Superior temporal gyrus (tissue), 1 donor: Measurements from ENCODE around the gene RXRA.
"Not testable (repeated sequence)": the region's sequence is repeated elsewhere in the genome, so short reads cannot be mapped to it uniquely, and the experiment has no call there.

Source experiments
- DNase-seq: peaks from one replicate; pipeline ENCODE4 v3.0.0-alpha.2; 2016; ENCODE audit errors: extremely low spot score

Gene RXRA

DNA sequence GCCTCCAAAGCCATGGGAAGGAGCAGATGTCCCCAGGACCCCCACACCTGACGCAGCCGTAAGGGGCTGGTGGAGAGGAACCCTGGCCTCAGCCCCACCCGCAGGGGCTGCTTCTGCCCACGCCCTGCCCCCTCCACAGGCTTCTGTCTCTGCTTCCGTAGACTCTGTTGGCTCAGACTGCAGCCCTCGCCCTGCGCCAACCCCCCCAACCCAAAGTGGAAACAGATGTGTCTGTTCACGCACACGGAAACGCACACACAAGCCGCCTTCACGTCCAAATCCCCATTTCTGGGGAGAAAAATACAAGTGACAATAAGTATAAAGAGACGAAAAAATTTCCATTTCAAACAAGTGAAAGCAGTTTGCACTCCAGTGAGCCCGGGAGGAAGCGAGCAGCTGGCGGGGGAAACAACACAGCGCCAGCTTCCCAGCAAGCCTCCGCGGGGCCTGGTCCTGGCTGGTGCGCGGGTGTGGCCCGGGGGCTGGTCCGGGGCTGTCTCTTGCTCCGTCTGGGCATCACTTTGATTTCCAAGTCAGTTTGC, 32.6 kb upstream of the RXRA start:
- DNase-seq = peak; percentile 40

DNA sequence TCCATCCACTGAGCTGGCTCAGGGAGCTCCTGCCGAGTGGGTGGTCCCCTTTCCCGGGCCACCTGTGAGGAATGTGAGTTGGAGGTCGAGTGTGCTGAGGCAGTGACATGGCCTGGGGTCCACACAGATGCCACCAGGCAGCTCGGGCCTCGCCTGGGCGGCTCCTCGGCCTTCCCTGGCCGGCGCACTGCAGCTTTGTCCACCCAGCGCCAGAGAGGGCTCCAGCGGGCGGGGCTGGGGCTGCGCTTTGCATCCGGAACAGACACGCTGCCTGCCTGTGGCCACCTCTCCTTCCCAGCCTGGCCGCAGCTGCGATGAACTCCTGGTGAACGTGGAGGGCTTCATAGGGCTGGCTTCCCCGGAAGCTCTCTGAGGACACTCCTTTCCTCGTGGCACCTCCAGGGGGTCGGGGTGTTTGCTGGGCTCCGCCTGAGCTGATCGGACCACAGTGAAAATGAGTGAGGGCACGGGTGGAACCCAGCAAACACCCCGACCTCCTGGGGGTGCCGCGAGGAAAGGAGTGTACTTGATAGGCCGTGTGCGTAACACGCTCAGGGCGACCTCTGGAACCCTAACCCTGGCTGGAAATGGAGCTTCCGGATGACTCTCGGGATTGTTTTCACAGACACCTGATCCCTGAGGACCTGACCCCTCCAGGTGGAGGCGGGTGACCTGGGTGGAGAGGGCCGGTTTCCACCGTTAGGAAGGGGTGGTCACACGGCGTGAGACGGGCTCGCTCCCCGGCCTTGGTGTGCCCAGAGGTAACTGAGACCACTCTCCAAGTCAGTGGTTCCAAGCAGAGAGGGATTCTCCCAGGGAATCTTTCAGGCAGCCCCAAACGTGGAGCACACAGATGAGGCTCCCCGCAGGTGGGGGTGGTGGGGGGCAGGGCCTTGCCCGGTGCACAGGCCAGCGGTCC, 31.8 kb upstream of the RXRA start:
- no peak for DNase-seq

DNA sequence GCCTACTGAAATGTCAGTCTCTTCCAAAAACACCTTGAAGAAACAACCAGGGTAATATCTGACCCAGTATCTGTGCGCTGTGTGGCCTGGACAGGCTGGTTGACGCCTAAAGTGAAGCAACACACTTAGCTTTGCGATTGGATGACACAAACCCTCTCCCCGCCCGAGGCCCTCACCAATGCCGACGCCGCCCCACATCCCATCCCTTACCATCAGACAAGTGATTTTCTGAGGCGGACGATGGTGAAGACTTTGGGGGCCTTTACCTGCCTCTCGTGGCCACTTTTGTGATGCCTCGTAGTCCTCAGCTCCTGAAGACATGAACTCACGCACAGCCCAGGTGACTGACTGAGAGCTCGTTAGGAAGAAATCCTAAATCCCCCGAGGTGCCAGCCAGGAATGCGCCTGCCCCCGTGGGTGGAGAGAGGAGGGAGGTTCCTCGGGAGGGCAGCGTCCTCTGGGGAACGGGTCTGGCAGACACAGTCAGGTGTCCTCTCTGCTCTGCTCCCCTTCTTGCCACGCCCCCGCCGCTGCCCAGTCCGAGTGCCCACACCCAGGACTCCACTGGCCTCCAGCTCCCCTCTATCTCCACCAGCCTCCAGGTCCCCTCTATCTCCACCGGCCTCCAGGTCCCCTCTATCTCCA, 31.0 kb upstream of the RXRA start:
- no peak for DNase-seq

DNA sequence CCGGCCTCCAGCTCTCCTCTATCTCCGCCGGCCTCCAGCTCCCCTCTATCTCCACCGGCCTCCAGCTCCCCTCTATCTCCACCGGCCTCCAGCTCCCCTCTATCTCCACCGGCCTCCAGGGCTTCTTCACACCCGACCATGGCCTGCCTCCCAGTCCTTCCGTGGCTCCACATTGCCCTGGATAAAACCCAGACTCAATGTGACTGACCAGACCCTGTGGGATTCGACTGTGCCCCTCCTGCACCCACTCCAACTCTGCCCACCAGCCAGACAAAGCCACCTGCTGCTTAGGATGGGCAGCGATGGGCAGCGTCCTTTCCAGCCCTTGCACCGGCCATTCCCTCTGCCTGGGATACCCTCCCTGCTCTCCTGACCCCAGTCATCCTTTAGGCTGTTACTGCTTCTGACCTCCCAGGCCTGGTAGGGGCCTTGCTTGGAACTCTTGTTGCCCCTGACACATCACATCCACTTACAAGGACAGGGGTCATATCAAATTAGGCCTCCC, 30.5 kb upstream of the RXRA start:
- DNase-seq = no peak

DNA sequence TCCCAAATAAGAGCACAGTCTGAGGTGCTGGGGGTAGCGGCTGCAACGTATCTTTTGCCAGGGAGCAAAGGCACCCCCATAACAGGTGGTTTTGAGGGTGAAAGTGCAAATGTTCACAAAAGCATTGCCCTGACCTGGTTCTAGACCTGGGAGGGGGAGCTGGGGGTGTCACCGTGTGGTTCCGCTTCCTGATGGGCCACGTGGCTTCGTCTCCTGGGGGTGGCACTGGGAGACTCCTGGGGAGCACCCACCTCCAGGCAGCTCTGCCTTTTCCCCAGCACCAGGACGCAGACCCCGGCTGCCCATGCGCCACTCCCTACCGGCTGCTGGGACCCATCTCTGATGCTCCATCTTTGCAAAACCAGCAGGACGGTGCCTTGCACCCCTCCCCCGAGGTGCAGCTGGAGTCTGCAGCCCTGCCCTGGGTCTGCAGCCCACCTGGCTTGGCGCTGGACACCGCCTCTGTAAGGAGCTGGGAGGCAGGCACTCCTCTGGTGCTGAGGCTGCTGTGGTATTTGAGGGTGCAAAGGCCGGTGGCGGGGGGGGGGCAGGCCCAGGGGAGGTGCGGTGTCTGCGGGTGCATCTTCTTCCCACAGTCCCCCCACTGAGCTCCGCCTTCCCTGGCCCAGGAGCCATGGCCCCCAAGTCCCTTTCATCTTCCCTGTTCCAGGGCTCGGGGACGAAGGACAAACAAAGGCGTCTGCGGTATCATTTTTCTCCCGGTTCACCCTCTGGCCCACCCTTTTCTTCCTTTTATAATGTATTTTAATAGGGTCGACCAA, 29.8 kb upstream of the RXRA start:
- DNase-seq = no peak

DNA sequence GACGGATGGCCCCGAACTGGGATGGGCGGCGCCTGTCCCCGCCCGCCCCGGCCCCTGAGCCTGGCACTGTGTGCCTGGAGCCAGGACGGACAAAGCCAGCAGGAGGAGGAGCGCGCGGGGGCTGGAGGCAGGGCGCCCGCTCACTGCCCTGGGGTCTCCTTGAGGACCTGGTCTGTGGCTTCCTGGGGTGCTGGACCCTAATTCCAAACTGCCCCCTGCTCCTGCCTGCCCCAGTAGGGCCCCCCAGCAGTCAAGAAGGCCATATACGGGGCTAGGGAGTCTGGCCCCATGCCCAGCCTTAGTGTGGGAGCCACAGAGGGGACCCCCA, 29.2 kb upstream of the RXRA start:
- no peak for DNase-seq

DNA sequence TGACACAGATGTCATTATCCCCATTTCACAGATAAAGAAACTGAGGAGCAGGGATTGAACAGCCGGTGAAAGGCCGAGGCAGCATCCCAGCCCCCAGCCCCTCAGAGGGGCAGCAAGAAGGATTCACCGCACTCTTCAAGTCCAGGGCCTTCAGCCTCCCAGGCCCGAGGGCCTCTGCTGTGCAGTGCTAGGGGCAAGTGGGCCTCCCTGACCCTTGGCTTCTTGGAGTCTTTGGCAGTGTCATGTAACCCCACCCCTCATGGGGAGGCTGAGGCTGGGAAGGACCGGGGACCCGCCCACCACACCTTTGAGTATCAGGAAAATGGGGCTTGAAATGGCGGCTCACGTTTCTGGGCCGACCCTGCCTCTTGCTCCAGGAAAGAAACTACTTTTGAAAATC, 28.7 kb upstream of the RXRA start:
- DNase-seq = no peak

DNA sequence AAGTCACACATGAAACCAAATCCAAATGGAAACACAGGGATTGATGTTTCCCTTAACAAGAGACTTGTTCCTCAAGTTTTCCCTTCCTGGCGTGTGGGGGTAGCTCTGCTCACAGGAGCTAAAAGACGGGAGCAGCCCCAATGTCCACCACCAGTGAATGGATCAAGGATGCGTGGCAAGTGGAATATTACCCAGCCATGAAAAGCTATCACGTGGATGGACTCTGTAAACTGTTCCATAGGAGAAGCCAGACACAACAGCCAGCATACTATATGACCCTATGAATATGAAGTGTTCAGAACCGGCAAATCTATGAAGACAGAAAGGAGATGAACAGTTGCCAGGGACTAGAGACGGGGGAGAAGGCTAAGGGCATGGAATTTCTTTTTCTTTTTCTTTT, 28.3 kb upstream of the RXRA start:
- no peak for DNase-seq

DNA sequence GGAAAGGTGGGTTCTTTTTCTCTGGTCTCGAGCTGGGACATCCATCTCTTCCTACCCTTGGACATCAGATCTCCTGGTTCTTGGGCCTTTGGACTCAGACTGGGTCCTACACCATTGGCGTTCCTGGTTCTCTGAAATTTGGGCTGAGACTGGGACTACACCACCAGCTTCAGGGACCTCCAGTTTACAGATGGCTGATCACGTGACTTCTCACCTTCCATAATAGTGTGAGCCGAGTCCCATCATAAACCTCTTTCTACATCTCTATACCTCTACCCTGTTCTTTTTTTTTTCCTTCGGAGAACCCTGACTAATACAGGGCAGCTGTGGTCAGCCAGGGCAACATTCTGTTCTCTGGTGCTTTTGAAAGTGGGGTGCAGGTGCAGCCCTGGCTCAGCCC, 27.2 kb upstream of the RXRA start:
- no peak for DNase-seq

DNA sequence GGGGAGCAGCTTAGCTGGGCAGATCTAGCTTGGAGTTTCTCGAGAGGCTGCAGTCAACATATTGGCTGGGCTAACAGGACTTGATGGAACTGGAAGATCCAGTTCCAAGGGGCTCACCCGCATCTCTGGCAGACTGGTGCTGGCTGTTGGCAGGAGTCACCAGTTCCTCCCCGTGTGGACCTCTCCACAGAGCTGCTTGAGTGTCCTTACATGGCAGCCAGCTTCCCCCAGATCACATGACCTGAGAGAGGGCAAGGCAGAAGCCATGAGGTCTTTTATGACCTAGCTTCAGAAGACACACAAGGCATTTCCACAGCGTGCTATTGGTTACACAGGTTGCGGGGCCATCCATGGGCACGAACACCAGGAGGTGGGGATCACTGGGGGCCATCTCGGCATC, 26.4 kb upstream of the RXRA start:
- DNase-seq = no peak

DNA sequence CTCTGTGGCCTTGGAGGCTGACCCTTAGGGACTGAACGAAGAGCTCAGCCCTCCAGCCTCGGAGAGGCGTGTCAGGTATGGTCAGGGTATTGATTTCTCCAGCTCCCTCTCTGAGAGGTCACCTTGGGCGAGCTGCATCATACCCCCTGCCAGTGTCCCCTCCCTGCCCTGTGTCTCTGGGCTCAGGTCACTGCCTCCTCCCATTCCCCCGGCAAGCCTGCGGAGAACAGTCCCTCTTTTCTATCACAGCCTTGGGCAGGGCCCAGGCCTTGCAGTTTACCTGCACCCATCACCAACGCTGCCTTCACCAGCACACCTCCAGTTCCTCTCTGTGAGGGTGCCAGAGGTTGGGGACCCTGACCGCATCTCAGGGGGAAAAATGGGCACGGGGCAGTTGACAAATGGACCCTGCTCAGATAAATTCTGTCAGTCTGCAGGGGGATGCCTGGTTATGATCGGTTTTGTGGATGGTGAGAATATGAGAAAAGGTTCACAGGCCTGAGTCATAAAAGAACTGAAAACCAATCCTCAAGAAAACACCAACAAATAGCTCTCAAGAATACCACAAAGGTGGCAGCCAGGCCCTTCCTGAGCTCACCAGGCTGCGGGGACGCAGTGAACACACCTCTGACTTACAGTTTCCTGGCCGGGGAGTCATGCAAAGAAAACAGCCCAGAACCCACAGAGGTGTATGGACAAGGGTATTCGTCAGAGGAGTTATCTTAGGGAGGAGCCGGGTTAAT, 24.7 kb upstream of the RXRA start:
- DNase-seq = no peak

DNA sequence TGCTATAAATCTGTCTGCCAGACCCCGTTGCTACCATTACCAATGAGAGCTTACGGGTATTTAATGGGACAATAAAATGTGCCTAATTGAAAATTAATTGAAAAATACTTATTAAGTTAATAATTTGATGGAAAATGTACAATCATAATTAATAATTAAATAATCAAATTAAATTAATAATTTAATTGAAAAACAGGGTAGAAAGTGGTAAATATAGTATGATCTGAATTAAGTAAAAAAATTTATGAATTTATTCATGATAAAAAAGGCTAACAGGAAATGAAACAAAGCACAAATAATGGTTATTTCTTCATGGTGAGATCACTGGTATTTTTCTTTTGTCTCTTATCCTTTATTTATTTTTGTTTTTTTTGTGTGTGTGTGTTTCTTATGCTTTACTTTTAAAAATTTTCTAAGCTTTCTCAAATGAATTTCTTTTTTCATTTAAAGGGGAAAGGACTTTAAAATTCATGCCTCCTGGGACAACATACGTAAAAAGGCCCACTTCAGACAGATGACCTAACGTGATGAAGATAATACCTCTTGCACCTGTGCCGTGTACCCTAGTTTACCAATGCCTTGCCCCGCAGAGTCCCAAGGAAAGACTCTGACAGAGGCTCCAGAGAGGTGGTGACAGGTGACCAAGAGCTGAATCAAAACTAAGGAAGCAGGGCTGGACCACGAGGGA, 24.0 kb upstream of the RXRA start:
- no peak for DNase-seq

DNA sequence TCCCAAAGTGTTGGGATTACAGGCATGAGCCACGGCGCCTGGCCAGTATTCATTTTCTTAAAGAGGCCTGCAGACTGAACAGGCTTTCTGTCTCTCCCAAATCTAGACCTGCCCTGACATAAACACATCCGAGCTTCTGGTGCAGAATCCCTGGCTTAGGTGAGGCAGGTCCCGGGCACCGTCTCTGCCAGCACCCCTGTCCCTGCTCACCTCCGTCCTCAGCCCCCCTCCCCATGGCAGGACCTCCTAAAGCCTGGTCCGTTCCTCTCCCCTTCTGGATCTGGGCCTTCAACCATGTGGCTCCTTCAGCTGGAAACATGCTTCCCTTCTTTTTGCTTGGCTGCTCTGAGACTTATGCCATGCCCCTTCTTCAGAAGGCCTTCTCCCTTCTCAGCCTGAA, 22.7 kb upstream of the RXRA start:
- no peak for DNase-seq

DNA sequence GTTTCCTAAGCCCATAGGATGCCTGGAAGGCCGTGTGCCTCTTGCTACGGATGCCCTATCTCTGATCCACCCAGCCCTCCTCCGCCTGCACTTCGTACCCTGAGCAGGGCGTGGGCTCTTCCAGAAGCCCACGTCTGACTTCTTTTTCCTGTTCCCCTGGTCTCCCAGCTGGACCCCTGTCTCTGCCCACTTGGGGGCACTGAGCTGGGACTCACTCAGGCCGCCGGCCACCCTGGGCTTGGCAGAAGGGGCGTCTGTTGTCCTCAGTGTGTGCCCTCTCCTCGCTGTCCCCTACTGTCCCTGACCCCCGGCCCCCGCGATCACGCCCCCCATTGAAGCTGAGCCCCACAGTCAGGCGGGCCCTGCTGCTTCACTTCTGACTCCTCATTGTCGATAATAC, 22.0 kb upstream of the RXRA start:
- DNase-seq = no peak

DNA sequence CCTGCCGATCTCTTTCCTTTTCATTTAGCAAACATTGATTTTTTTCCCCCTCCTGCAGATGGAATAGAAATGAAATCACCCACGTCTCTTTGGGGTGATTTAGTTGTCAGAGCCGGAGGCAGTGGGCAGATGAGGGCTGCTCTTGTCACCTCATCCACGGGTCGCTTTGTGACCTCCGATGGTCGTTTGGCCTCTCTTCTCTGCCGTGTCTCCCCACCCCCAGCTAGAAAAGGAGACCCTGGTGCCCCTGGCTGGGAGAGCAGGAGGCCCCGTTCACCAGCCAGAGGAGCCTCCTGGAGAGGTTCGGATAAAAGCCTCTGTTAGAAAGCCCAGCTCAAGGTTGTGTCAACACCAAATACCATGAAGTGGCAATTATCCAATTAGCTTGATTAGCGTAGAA, 21.6 kb upstream of the RXRA start:
- no peak for DNase-seq

DNA sequence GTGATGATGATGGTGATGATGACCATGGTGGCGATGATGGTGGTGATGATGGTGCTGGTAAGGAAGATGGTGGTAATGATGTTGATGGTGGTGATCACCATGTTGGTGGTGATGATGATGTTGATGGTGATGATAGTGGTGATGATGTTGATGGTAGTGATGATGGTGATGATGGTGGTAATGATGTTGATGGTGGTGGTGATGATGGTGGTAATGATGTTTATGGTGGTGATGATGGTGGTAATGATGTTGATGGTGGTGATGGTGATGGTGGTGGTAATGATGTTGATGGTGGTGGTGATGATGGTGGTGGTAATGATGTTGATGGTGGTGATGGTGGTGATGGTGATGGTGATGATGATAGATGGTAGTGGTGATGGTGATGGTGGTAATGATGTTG, 20.7 kb upstream of the RXRA start:
- DNase-seq = no peak

DNA sequence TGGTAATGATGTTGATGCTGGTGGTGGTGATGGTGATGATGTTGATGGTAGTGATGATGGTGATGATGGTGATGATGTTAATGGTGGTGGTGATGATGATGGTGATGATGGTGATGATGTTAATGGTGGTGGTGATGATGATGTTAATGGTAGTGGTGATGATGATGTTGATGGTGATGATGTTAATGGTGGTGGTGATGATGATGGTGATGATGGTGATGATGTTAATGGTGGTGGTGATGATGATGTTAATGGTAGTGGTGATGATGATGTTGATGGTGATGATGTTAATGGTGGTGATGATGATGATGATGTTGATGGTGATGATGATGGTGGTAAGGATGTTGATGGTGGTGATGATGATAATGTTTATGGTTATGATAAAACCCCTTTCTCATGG, 20.2 kb upstream of the RXRA start:
- DNase-seq = not testable (repeated sequence)

DNA sequence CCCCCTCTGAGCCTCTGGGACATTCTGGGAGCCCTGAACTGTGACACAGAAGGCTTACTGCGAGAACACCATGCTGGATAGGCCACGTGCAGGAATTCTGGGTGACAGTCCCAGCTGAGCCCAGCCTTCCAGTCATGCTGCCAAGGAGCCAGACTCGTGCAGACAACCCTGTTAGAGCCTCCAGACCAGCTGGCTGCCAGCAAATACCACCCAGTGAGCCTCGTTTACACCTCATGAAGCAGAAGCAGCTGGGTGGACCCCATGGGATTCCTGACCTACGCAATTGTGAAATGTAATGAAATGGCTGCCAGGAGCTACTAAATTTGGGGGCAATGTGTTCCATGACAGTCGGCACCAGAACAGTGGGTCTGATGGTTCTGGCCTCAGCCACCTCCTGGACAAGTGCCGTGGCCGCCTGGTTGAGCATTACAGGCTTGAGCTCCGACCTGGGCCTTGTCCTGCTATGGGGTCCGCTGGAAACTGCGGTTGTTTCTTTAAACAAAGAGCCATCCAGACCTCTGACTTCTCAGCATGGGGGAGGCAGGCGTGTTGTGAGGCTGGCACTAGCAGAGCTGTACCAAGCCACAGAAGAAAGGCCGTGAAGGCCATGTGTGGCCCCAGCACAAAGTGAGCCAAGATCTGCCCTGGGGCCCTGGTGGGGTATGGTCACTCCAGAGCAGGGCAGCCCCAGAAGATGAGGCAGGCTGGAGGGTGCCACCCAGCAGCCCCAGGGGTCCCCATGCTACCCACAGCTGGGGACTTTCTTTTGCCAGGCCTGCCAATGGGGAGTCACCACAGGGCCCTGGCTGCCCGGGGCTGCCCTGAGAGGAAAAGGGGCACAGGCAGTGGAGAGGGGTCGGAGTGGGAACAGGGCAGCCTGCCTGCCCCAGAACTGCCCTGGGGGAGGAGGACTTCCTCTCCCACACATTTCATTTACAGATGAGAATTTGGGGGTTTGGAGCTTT, 19.3 kb upstream of the RXRA start:
- no peak for DNase-seq

DNA sequence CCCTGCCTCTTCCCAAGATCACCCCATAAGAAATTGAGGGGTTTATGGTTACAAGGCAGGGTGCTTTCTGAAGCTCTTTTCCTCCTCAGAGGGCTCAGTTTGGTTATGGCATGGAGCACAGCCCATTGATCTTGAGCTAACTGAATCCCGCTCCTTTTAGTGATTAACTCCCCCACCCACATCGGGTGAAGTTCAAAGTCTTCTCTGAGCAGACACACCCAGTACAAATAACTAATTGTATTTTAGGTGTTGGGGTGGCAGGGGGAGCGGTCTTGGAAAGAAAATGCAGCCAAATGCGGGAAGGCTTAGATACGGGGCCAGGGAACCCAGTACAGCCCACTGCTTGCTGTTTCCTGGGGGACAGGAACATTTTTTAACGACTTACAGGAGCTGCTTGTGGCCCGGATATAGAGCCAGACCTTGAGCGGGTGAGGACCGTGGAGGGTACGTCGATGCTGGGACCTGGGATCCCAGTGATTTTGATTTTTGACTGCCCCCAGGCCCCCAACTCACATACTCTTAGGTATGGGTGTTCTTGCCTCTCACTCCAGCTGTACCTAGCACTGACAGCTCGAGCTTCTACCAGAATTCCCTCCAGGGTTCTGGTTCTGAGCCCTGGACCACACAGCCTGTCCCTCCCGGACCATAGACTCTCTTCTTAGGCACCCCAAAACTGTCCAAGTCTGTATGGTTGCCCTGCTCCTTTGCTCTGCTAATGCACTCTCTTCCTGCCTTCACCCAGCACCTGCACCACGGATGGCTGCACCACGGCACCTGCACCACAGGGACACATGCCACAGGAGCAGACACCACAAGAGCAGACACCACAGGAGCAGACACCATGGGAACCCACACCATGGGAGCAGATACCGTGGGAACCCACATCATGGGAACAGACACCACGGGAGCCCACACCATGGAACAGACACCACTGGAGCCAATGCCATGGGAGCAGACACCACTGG, 18.3 kb upstream of the RXRA start:
- no peak for DNase-seq
